GM18517 (cell line): ENCODE measurements around the gene GPR156.

Experiments used
- ATAC-seq: cut with Tn5 transposase; IDR thresholded peaks from one replicate; pipeline ENCODE4 v1.9.1; 2021; ENCODE audit warnings: mild to moderate bottlenecking, moderate library complexity; ENCODE audit not compliant: unreplicated experiment

GPR156 gene

DNA sequence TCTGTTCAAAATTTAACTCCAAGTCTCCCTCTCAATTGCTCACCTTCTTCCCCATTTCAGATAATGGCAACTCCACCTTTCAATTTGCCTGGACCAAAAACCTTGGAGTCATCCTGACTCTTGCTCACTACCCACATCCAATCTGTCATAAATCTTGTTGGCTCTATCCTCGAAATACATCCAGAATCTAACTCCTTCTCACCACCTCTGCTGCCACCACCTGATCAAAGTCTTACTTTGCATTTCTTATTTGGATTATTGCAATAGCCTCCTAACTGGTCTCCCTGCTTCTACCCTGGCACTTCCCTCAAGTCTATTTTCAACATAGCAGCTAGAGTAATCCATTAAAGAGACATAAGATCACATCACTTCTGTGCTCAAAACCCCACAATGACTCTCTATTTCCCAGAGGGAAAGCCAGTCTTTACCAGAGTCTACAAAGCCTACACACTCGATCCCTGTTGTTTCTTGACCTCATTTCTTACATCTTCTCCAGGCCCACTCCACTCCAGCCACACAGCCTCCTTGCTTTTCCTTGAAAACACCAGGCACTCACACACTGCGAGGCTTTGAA, 86.6 kb downstream of the GPR156 start:
- no peak for ATAC-seq

DNA sequence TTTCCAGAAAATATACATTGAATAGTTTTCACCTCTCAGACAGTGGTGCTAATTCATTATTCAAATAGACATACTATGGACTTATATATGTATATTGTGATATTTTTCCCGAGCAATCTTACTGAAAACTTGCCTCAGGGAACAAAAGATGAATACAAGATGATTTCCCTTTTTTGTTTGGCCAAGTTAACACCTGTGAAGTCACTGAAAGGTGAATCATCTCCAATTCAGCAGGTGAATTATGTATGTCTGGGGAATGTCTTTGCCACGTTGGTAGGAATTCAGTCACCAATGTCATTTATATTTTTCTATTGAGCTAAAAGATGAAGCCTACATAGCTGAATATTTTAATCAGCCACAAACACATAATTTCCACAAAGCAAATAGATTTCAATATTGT, 88.2 kb downstream of the GPR156 start:
- ATAC-seq = no peak

DNA sequence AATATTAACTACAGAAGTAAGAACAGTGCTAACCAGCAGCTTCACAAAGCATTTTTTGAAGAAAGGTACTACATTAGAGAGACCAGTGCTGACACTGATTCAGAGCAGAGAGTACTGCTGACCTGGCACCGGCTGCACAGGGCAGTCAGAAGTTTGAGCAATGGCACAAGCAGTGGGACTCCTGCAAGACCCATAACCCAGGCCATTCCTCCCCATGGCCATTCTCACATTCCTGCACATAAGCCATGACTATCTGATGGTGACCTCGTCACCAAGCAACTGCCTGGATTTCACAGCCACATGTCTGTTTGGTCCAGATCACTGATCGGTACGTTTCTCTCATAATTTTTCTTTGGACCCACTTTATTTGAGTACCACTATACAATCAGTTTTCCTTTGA, 88.7 kb downstream of the GPR156 start:
- no peak for ATAC-seq

DNA sequence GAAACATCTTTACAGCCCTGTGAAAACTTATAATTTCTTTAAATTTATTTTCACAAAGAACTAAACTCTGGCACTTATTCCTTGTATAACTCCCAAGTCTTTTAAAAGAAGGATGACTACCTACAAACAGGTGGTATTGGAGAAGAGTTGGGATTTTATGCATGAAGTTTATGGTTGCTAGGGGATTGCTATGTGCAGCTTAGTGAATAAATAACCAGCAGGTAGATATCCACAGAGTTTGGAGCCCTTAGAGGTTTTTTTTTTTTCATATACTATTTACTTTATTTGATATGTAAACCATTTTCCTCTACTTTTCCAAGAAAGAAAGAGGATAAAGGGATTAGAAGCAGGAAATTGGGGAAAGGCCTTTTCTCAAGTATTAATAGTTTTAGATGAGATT, 91.5 kb downstream of the GPR156 start:
- no peak for ATAC-seq

DNA sequence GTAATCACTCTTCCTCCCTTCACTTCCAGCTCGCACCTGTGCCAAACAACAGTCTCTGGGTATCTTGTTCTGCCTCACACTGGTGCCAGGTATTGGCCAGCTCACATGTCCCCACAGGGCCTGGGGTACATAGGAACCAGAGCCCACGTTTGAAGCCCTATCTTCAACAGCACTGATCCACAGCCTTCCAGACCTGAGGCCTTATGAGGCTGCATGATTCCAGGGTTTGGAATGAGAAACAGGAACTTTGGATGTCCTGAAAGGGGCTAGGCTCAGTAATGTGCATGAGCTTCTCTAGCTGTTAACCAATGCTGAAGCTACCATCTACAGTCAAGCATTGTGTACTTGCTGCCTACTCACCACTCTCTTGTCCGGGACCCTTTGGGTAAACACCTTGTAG, 92.4 kb downstream of the GPR156 start:
- no peak for ATAC-seq

DNA sequence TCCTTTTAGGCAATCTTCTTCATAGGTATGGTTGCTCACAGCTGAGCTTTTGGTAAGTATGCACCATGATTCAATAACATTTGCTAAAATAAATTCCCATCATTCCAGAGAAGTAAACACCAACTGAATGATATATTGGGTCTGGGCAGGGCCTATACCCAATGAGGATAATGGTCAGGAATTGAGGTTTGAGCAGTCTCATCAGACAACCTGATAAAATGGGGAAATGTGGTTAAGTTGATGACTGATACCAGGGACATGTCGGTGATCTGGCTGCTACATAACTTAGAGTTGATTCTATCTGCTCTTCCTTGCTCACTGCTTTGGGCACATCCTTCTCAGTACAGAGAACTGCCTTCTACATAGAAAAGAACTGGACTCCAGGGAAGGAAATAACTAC, 92.9 kb downstream of the GPR156 start:
- no peak for ATAC-seq

DNA sequence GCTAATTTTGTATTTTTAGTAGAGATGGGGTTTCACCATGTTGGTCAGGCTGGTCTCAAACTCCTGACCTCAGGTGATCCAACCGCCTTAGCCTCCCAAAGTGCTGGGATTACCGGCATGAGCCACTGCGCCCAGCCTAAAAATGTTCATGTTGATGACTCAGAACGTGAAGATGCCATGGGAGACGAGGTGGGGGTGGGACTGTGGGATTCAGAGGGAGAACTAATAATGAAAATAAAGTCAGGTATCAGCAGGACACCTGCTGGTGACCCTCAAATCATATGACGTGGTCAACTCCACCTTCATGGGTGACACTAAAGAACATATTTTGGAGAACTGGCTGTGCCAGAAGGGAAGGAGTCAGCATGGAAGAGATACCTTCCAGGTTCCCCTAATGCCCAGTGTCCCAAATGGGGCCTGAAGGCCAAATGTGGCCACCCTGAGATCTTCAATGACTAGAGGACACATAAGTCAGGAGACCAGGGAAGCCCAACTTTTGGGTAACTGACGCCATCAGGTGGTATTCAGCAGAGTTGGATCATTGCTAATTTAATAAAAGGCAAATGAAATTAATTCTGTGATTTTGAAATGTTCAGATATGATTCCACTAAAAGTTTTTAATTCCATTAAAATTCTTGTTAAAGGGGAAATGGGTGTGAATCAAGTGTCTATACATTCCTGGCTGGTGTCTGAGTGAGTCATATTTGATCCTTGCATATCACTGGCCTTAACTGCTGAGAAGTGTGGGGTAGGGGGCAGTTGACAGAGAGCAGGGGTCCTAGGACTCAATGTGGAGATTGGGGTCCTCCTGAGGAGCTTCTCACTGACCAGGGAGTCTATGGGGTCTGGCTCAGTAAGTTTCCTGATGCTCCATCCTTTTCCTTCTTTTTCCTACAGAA, 102.2 kb downstream of the GPR156 start:
- ATAC-seq = no peak

DNA sequence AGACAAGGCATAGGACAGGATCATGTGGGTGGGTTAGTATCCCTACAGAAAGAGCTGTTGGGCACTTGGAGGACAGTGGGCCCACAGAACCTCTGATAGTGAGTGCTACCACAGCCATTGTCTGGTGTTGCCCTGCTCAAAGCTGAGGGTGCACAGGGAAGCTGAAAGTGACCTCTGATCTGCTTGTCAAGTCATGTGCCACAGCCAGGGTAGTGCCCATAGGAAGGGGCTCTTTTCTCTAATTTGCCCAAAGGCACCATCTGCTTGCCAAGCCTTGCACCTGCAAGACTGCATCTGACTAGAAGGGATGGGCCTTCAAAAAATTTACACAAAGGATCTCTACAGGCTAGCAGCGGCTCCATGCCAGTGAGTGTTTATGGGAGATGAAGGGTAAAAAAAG, 103.4 kb downstream of the GPR156 start:
- no peak for ATAC-seq

DNA sequence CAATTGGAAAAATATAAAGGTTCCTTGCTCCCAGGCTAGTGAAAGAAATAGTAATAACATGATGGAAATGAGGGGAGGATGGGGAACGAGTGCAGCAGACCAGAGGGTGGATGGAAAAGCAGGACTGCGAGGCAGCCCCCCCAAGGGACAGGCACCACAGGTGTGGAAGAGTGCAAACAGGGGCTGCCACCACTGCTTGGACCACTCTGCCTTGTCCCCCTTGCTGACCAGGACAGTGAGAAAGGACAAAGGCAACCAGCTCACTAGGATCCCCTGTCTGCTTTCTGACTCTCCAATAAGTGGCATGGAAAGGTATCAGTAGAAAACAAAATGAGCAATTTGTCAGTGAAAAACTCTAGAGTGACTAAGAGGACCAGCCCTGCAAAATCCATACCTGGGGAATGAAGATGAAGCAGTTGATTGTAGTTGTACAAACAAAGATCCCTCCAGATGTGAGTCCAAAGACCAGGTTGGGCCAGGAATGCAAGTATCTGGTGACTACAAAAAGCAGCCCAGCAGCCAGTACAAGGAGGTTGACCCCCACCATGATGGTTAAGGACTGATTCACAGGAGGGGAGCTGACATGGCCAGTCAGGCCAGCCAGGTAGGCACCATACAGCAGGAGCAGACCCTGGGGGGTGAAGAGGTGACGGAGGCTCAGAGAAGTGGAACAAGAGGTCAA, 104.2 kb downstream of the GPR156 start:
- no peak for ATAC-seq

DNA sequence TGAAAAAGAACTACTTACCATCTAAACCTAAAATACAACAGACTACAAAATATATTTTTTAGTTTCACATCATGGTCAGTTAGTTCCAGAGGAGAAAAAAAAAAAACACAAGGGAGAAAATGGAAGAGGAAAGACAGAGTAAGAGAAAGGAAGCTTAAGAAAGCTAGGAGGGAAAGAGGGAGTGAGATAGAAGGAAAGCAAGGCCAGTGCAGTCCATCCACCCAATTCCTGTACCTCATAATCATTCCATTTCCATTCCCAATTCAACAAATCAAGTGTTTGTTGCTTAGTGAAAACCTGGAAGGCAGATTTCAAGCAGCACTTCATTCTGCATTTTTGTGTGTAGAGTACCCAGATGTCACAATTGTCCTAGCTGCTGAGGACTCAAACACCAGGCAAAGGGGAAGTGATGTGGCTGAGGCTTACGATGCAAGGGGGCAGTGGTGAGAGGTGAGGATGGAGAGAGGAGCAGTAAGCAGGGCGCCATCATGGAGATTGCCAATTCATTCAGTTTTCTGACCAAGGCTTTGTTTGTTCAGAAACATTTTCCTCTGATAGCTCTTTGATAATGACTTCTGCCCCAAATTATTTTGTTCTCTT, 107.2 kb downstream of the GPR156 start:
- no peak for ATAC-seq

DNA sequence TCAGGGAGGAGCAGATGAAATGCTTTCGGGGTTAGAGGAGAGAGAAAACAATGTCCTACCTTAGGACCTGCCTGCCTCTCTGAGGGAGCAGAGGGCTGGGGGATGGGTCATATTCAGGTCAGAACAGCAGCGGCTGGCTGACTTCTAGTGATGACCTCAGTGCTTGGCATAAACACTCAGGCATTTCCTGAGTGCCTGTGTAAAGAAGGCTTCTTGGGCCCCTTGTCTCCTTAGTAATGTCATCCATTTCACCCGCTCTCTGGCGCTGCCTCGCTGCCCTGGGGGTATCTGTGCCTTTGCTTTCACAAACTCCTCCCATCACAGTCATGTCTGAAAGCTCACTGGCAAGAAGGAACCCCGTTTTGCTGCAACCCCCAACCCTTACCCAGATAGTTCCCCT, 107.9 kb downstream of the GPR156 start:
- no peak for ATAC-seq

DNA sequence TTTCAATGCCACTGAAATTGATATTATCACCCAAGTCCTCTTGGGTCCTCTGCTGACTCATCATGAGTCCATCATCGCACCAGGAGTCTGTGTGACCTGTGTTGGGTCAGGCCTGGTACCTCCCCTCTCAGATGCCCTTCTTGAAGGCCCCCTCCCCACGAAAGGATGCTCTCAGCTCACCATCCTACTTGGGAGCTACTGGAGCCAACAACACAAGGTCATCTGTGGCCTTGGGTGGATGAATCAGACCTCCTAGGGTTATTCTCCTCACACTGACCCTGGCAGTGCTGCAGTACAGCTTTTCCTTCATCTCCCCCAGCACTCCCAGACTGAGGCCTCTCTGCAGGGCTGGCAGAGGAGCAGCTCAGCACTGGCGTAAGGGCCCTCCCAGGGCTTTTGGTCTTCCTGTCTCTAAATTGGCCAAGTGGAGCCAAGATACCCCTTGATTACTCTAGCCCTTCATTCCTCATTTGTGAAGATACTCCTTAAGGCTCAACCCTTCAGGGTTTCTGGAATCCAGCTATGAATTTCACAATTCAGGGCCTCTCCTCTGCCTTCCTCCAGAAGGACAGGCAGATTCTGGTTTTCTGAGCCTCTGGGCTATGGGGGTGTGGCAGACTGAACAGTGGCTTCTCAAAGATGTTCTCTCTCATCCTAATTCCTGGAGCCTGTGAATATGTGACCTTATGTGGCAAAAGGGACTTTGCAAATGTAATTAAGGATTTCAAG, 110.0 kb downstream of the GPR156 start:
- no peak for ATAC-seq

DNA sequence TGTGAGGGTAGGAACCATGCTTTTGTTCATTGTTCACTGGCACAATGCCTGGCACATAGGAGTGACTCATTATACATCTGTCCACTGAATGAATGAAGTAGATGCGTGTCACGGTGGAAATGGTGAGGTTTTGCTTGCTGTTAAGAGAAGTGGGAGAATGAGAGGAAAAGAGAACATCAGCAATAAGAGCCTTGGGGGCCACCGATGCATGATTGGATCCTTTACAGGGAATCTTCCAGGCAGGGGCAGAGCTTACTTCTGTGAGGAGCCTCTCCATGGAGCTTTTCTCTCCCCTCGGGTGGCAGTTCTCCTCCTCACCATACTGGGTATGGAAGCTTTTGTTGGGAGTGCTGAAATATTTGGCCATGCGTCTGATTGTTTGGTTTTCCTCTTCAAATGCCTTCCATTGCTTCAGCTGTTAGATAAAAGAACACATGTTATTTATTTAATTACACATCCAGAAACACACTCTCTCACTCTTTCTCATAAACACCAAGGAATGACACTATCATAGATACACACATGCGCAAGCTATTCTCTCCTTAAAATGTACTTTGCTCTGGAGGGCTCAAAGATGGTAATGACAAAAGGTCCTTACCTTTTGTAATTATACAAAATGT, 111.9 kb downstream of the GPR156 start:
- ATAC-seq = no peak

DNA sequence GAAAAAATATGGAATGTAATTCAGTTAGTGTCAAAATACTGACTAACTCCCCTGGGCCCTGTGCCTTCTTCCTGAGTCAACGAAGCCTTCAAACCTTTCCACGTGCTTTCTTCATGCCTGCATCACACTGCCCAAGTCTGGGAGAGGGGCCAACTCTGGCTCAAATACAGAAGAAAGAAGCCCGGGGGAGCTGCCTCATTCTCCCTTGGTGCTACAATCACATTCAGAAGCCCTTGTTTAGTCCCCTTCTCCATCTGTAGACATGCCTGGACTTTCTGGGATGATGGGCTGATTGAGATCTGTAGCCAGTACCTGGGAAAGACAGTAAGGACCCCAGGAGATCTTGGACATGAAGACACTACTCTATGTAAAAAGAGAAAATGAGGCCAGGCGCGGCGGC, 113.0 kb downstream of the GPR156 start:
- ATAC-seq = no peak

DNA sequence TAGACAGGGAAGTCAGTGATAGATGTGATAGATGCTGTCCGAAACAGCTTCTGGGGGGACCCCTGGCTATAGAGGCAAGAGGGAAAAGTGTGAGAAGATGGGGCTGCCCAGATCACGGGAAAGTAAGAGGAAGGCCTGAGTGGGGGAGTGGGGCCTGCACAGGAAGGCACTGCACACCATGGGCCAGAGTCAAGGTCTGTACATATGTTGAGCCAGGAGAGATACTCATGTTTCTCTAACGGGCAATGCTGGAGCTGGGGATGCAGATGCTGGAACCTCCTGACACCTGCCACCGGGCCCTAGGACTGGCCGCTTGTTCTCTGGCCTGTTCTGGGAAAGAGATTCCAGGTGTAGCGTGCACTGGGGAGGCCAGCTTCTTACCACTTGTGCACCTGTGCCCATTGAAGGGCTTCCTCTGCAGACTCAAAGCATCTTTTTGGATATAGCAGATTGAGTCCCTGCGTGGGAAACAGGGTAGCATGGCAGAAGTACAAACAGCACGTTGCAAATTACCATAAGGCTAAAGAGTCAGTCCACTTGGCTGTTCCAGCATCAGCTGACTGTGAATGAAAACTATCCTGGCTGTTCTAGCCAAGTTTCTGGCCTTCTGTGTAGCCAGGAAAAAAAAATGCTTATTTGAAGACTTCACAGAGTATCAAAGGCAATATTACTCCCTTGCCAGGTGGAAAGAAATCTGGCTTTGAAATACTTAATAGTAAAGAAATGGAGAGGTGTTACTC, 113.7 kb downstream of the GPR156 start:
- ATAC-seq = no peak

DNA sequence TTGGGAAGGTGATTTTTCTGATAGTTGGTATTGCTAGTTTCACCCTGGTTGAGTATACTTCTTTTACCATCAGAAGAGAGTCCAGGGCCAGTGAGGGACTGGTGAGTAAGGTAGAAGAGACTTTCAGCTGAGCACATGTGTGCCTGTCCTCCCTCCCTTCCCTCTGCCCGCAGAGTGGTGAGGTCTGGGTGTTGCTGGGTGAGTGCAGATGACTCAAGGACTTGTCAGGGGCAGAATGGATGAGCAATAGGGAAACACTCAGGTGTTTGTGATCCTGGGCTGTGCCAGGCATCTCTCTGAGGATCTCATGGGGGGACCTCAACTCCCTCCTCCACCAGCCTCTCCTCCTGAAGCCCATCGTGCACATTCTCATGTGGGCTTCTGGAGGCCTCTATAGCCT, 114.8 kb downstream of the GPR156 start:
- no peak for ATAC-seq

DNA sequence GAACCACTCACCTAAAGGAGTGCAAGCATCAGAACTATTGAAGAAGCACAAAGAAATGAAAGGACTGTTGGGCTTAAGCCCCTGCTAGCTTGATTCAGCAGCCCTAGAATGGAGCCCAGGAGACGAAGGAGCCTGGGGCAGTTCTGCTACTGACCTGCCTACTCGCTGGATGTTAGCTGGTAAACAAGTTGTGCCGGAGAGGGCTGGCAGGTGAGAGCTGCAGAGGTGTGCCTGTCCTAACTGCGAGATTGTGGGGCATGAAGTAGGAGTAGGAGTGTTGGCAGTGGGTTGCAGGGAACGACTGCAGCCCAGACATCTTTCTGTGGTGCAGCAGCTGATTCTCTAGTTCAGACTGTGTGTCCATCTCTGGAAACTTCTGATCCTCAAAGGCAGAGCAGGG, 115.6 kb downstream of the GPR156 start:
- no peak for ATAC-seq

DNA sequence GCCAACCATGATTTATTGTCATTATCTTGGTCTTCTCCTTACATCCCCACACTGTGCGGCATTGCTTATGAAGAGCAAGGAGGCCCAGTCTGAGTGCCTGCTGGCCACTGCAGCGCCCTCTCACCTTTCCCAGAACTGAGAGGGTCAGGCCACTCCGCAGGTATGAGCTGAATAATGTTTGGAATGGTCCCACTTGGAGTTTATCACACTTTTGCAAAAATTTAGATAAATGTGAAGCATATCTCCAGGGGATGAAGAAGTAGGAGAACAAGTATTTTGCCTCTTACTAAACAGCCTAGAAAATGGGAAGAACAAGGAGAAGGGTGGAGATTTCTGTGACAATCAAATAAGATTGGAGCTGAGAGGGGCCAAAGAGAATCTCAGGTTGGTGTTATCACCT, 116.4 kb downstream of the GPR156 start:
- ATAC-seq = no peak

DNA sequence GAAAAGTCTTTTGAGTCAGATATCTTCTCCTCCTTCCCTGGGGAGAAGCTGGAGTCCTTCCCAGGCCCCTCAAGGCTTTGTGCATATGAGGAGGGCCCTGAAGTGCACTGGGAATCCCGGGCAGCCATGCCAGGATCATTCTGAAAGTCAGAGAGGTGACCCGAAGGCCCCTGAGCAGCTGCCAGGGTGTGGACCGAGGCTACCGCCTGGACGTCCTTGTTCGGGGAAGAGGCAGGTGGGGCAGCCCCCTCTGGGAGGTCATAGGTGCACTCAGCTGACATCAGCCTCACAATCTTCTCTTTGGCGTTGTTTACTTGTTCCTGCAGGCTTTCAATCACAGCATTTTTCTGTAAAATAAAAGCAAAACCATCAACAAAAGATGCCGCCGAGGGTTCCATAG, 117.0 kb downstream of the GPR156 start:
- no peak for ATAC-seq

DNA sequence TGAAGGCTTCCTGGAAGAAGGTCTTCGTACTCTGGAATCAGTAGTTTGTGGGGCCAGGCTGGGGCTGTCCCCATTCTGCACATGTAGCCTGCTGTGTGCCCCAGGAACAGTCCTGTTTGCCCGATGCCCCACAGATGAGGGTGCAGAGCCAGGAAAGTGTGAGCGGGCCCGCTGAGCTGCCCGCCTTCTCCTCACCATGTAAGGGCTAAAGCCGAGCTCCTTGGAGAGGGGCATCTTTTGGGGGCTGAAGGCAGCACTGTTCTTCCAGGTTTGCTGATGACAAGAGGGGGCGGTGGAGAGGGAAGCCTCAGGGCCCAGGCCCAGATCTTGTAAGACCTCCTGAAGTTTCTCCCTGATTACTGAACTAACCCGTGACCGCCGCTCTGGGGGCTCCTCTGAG, 117.5 kb downstream of the GPR156 start:
- ATAC-seq = no peak
